MM.1S (cell line): ENCODE data around the gene ATF7.

Source experiments
- DNase-seq: peaks from one replicate; pipeline ENCODE4 v3.0.0-alpha.2; 2015
- H2AFZ ChIP-seq: fragments of 300-600 bp; sonication (generic); 2 replicates; pipeline ENCODE4 v1.6.0; 2016; ENCODE audit warnings: antibody characterized with exemption, low read length
- H3F3A ChIP-seq: fragments of 300-600 bp; sonication (generic); 2 replicates; pipeline ENCODE4 v1.6.1; 2016; ENCODE audit warnings: mild to moderate bottlenecking, antibody characterized with exemption, low read length, moderate library complexity, mixed read lengths; ENCODE audit not compliant: insufficient read depth
- H3K27ac ChIP-seq: fragments of 300-600 bp; sonication (generic); 2 replicates; pipeline ENCODE4 v1.5.1; 2016; ENCODE audit warnings: mild to moderate bottlenecking, low read length
- H3K27me3 ChIP-seq: fragments of 300-600 bp; sonication (generic); replicated peaks from 2 replicates; pipeline ENCODE4 v1.6.0; 2016; ENCODE audit warnings: low read length; ENCODE audit not compliant: insufficient read depth
- H3K36me3 ChIP-seq: fragments of 300-600 bp; sonication (generic); replicated peaks from 2 replicates; pipeline ENCODE4 v1.6.1; 2016; ENCODE audit warnings: mild to moderate bottlenecking, low read length, mixed read lengths; ENCODE audit not compliant: insufficient read depth
- H3K4me1 ChIP-seq: fragments of 300-600 bp; sonication (generic); 2 replicates; pipeline ENCODE4 v1.6.1; 2016; ENCODE audit warnings: low read length, mixed read lengths
- H3K4me2 ChIP-seq: fragments of 300-600 bp; sonication (generic); 2 replicates; pipeline ENCODE4 v1.6.0; 2016; ENCODE audit warnings: low read depth, low read length
- H3K4me3 ChIP-seq: fragments of 300-600 bp; sonication (generic); 2 replicates; pipeline ENCODE4 v1.5.1; 2016; ENCODE audit warnings: low read length, mixed read lengths
- H3K79me2 ChIP-seq: fragments of 300-600 bp; sonication (generic); 2 replicates; pipeline ENCODE4 v1.6.1; 2016; ENCODE audit warnings: mixed run types, low read length, mixed read lengths
- H3K9ac ChIP-seq: fragments of 300-600 bp; sonication (generic); 2 replicates; pipeline ENCODE4 v1.6.1; 2016; ENCODE audit warnings: low read length, mixed read lengths
- H3K9me2 ChIP-seq: fragments of 300-600 bp; sonication (generic); replicated peaks from 2 replicates; pipeline ENCODE4 v1.6.1; 2016; ENCODE audit warnings: mild to moderate bottlenecking, low read length, mixed read lengths; ENCODE audit not compliant: insufficient read depth
- H3K9me3 ChIP-seq: fragments of 300-600 bp; sonication (generic); replicated peaks from 2 replicates; pipeline ENCODE4 v1.6.1; 2016; ENCODE audit warnings: mild to moderate bottlenecking, low read length, mixed read lengths; ENCODE audit not compliant: insufficient read depth
- H4K20me1 ChIP-seq: fragments of 300-600 bp; sonication (generic); 2 replicates; pipeline ENCODE4 v1.6.1; 2016; ENCODE audit warnings: mild to moderate bottlenecking, low read length, moderate library complexity, mixed read lengths; ENCODE audit not compliant: insufficient read depth
- CTCF ChIP-seq: fragments of 300-600 bp; sonication (generic); IDR thresholded peaks from 2 replicates; pipeline ENCODE4 v1.5.1; 2016; ENCODE audit warnings: antibody characterized with exemption, low read length, mixed read lengths
- EZH2 ChIP-seq: fragments of 300-600 bp; sonication (generic); optimal IDR thresholded peaks from 2 replicates; pipeline ENCODE3; 2017; ENCODE audit warnings: low read depth, mild to moderate bottlenecking, antibody characterized with exemption, low read length, mixed read lengths
- EZH2phosphoT487 ChIP-seq: fragments of 300-600 bp; sonication (generic); IDR thresholded peaks from 2 replicates; pipeline ENCODE4 v1.6.1; 2018; ENCODE audit warnings: antibody characterized with exemption, low read length

ATF7 gene

GRCh38 chr12:53664191-53664590 lies 38.0 kb upstream of the ATF7 start:
- Histone ChIP-seq H3K4me3 (no peak overlapping the region), H3K36me3 (no peaks in the 10 kb centered on the region), H3K9me2 (no peaks in the 10 kb centered on the region), H3F3A (peaks cover 4% of the 10 kb centered on the region; the same call in 1 of the 2 replicates), H3K4me2 (no peak overlapping the region), H2AFZ (no peak overlapping the region), H3K9me3 (no peaks in the 10 kb centered on the region), H3K27ac (no peak overlapping the region), H3K79me2 (no peaks in the 10 kb centered on the region), H3K9ac (no peak overlapping the region), H3K4me1 (peaks cover 11% of the 10 kb centered on the region), H3K27me3 (no peaks in the 10 kb centered on the region), H4K20me1 (no peaks in the 10 kb centered on the region)
- no peak for TF ChIP-seq CTCF
- TF ChIP-seq EZH2phosphoT487: no peak
- TF ChIP-seq EZH2: no peak
- DNase-seq: no peak

GRCh38 chr12:53660041-53660440 lies 33.9 kb upstream of the ATF7 start:
- peak overlapping the region; percentile 28; the same call in 1 of the 2 replicates for H3K27ac ChIP-seq

GRCh38 chr12:53659571-53659981 lies 33.4 kb upstream of the ATF7 start:
- H3K27ac ChIP-seq: peak overlapping the region; percentile 28; the same call in 1 of the 2 replicates
- peak overlapping the region; percentile 56 for H3K4me2 ChIP-seq

More at GRCh38 chr12:53660041-53660440, 33.9 kb upstream of the ATF7 start:
- no peaks in the 10 kb centered on the region for H4K20me1 ChIP-seq
- no peak overlapping the region for H2AFZ ChIP-seq
- peaks cover 22% of the 10 kb centered on the region for H3K4me1 ChIP-seq
- H3K9me2 ChIP-seq: no peaks in the 10 kb centered on the region
- H3F3A ChIP-seq: peaks cover 4% of the 10 kb centered on the region; the same call in 1 of the 2 replicates
- no peaks in the 10 kb centered on the region for H3K36me3 ChIP-seq
- H3K4me2 ChIP-seq: peak overlapping the region; percentile 56; the same call in 1 of the 2 replicates
- H3K79me2 ChIP-seq: no peaks in the 10 kb centered on the region
- no peaks in the 10 kb centered on the region for H3K9me3 ChIP-seq
- no peak for DNase-seq
- no peak overlapping the region for H3K9ac ChIP-seq
- no peak overlapping the region for H3K4me3 ChIP-seq
- H3K27me3 ChIP-seq: no peaks in the 10 kb centered on the region
- TF ChIP-seq EZH2 (no peak), EZH2phosphoT487 (no peak), CTCF (no peak)

More at GRCh38 chr12:53659571-53659981, 33.4 kb upstream of the ATF7 start:
- Histone ChIP-seq H3K9me2 (no peaks in the 10 kb centered on the region), H3K79me2 (no peaks in the 10 kb centered on the region), H3K4me3 (no peak overlapping the region), H3K9ac (no peak overlapping the region), H3F3A (peaks cover 4% of the 10 kb centered on the region; the same call in 1 of the 2 replicates), H3K36me3 (no peaks in the 10 kb centered on the region), H4K20me1 (no peaks in the 10 kb centered on the region), H2AFZ (no peak overlapping the region), H3K9me3 (no peaks in the 10 kb centered on the region), H3K27me3 (no peaks in the 10 kb centered on the region), H3K4me1 (peaks cover 22% of the 10 kb centered on the region)
- TF ChIP-seq EZH2 (no peak), CTCF (no peak), EZH2phosphoT487 (no peak)
- DNase-seq: no peak
